ENCODE results near the gene TM9SF3. TPM values are rescaled to one million over a fixed set of nuclear protein-coding genes. Genes with fewer than 3 reads are reported as not detected.
"Not testable (repeated sequence)": the region's sequence is repeated elsewhere in the genome, so short reads cannot be mapped to it uniquely, and the experiment has no call there.

The TM9SF3 gene
- total RNA-seq, 2 experiments from 2014 or later = 73.1 to 75.4 TPM

DNA sequence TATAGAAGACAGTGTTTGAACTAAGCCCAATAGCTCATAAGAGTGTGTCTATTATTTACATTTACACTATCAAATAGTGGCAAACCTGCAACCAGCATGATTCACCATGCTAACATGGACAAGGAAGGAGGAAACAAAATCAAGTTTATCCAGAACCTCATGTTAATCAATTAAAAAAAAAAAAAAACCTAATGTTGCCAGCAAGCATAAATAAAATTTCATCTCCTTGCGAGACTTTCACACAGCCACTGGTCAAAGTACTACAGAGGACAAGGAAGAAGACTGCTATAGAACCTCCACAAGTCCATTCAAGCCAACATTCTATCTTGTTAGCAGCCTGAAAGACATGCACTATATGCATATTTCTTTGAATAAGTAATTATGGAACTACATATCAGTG lies 9.7 kb downstream of the TM9SF3 start:
- peaks cover 41% of the 10 kb centered on the region for H3K36me3 Mint-ChIP-seq (ENCODE audit: low read depth)
- no peak overlapping the region for H3K4me3 Mint-ChIP-seq

DNA sequence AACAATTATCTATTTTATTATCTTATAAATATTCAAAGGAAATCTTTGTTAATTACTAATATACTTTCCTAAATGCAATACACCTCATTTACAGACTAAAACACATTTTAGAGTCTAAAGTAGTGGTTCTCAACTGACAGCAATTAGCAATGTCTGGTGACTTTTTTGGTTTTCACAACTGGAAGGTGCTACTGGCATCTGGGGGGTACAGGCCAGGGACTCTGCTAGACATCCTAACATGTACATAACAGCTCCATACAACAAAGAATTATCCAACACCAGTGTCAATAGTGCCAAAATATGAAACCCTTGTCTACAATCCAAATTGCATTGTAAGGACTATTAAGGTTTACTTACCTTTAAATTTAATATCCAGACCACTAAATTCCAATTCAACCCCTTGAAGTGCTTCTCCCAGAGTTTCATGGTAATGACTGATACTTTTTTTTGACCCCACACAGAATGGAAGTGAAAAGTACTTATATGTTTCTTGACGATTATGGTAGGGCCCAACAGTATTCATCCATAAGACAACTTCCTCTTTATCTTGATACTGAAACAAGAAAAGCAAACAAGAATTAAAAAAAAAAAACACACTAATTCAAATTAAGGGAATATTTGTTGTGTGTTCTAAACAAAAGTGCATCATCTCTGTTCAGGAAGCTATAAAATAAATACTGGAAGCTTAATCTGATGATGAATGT lies 10.4 kb downstream of the TM9SF3 start:
- H3K4me1 Mint-ChIP-seq (ENCODE audit: low read depth) = peaks cover 24% of the 10 kb centered on the region
- CTCF ChIA-PET = no interaction called here

More for the DNA sequence above, 9.7 kb downstream of the TM9SF3 start:
- no peak for DNase-seq
- ChIA-PET CTCF (no interaction called here), POLR2A (no interaction called here)
- Mint-ChIP-seq H3K4me1 (ENCODE audit: low read depth) (peaks cover 27% of the 10 kb centered on the region), H3K27me3 (ENCODE audit: low read depth) (no peaks in the 10 kb centered on the region), H3K27ac (no peak overlapping the region), H3K9me3 (ENCODE audit: insufficient read depth) (no peaks in the 10 kb centered on the region)
- no peak for ATAC-seq

GRCh38 chr10:96574564-96574963 lies 12.2 kb downstream of the TM9SF3 start:
- DNase-seq; ATAC-seq; H3K27ac Mint-ChIP-seq; H3K27me3 Mint-ChIP-seq (ENCODE audit: low read depth); H3K4me3 Mint-ChIP-seq; H3K9me3 Mint-ChIP-seq (ENCODE audit: insufficient read depth); POLR2A ChIA-PET: not testable (repeated sequence)
- peaks cover 12% of the 10 kb centered on the region for H3K4me1 Mint-ChIP-seq (ENCODE audit: low read depth)
- H3K36me3 Mint-ChIP-seq (ENCODE audit: low read depth) = peaks cover 38% of the 10 kb centered on the region
- CTCF ChIA-PET = interaction anchor here (0.8 kb wide), 1 partner anchor 11 kb away, joined by 3 read pairs; no protein-coding TSS in a partner anchor

More for the DNA sequence above, 10.4 kb downstream of the TM9SF3 start:
- ATAC-seq (no peak), DNase-seq (no peak)
- Mint-ChIP-seq H3K4me3 (no peak overlapping the region), H3K27me3 (ENCODE audit: low read depth) (no peaks in the 10 kb centered on the region), H3K36me3 (ENCODE audit: low read depth) (peaks cover 43% of the 10 kb centered on the region), H3K9me3 (ENCODE audit: insufficient read depth) (no peaks in the 10 kb centered on the region), H3K27ac (no peak overlapping the region)
- POLR2A ChIA-PET = no interaction called here

DNA sequence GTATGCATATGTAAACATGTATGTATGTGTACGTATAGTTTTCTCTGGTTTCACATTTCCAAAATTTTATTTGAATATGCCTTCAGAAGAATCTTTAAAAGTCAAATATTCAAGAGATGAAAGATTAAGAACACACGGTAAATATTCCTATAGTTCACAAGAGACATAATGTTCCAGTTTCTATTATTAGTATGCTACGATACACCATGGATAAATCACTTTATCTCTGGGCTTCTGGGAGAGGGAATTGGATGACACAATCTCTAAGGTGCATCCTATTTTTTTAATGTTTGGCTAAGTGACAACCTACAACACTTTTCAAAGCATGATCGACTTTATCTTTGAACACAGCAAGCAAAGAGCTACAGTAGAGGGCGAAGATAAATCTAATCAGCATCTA lies 13.8 kb downstream of the TM9SF3 start:
- H3K27ac Mint-ChIP-seq = no peak overlapping the region
- CTCF ChIA-PET = interaction anchor here (1.3 kb wide), 1 partner anchor 70 kb away, joined by 3 read pairs; no protein-coding TSS in a partner anchor
- H3K27me3 Mint-ChIP-seq (ENCODE audit: low read depth) = no peaks in the 10 kb centered on the region
- peaks cover 44% of the 10 kb centered on the region for H3K36me3 Mint-ChIP-seq (ENCODE audit: low read depth)
- H3K9me3 Mint-ChIP-seq (ENCODE audit: insufficient read depth) = no peaks in the 10 kb centered on the region
- no peak overlapping the region for H3K4me3 Mint-ChIP-seq
- POLR2A ChIA-PET = no interaction called here
- ATAC-seq = no peak
- peaks cover 15% of the 10 kb centered on the region for H3K4me1 Mint-ChIP-seq (ENCODE audit: low read depth)
- no peak for DNase-seq

- ATAC-seq (no peak), DNase-seq (no peak)
- no peak overlapping the region for H3K4me3 Mint-ChIP-seq
- H3K9me3 Mint-ChIP-seq (ENCODE audit: insufficient read depth) = no peaks in the 10 kb centered on the region
- no peaks in the 10 kb centered on the region for H3K27me3 Mint-ChIP-seq (ENCODE audit: low read depth)
- POLR2A ChIA-PET = no interaction called here
- peaks cover 15% of the 10 kb centered on the region for H3K4me1 Mint-ChIP-seq (ENCODE audit: low read depth)
- peaks cover 53% of the 10 kb centered on the region for H3K36me3 Mint-ChIP-seq (ENCODE audit: low read depth)
- H3K27ac Mint-ChIP-seq = no peak overlapping the region
- CTCF ChIA-PET = interaction anchor here (1.2 kb wide), 1 partner anchor 15 kb away, joined by 5 read pairs; no protein-coding TSS in a partner anchor
Observed at GRCh38 chr10:96570983-96571964, 15.5 kb downstream of the TM9SF3 start.

DNA sequence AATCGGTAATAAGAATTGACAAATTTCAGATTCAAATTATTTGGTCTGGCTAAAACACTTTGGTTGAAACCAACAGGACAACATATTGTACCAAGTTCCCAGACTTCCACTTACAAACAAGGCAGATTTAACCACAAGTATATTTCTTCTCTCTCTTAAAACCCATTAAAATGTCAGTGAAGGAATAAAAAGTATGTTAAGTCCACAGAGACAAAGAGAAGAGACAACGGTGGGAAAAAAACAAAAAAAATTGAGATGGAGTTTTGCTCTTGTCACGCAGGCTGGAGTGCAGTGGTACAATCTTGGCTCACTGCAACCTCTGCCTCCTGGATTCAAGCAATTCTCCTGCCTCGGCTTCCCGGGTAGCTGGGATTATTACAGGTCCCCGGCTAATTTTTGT lies 16.3 kb downstream of the TM9SF3 start:
- CTCF ChIA-PET = no interaction called here

DNA sequence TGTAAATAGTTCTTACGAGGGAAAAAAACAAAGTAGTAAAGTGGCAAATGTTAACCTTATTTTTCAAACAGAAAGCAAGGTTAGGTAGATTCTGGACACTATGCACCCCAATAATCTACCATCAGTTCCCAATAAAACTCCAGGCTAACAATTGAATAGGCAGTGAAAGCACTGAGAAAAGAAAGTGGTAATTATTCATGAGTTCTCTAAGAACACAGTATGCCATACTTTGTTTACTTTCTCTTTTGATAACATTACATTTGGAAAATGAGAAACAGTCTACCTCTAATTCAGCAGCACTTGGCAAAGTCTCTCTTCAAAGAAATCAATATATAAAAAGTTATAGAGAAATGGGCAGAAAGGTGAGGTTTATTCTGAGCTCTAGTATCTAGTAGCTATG lies 18.4 kb downstream of the TM9SF3 start:
- no peak overlapping the region for H3K4me3 Mint-ChIP-seq
- peaks cover 44% of the 10 kb centered on the region for H3K36me3 Mint-ChIP-seq (ENCODE audit: low read depth)
- no peaks in the 10 kb centered on the region for H3K27me3 Mint-ChIP-seq (ENCODE audit: low read depth)
- POLR2A ChIA-PET = no interaction called here
- no peak for DNase-seq
- no peak overlapping the region for H3K27ac Mint-ChIP-seq
- CTCF ChIA-PET = interaction anchor here (1.0 kb wide), 1 partner anchor 14 kb away, joined by 3 read pairs; no protein-coding TSS in a partner anchor
- no peak for ATAC-seq
- H3K4me1 Mint-ChIP-seq (ENCODE audit: low read depth) = peaks cover 18% of the 10 kb centered on the region
- no peaks in the 10 kb centered on the region for H3K9me3 Mint-ChIP-seq (ENCODE audit: insufficient read depth)

More for the DNA sequence above, 16.3 kb downstream of the TM9SF3 start:
- ATAC-seq (no peak), DNase-seq (no peak)
- POLR2A ChIA-PET = no interaction called here
- Mint-ChIP-seq H3K9me3 (ENCODE audit: insufficient read depth) (no peaks in the 10 kb centered on the region), H3K36me3 (ENCODE audit: low read depth) (peaks cover 52% of the 10 kb centered on the region), H3K4me1 (ENCODE audit: low read depth) (peaks cover 20% of the 10 kb centered on the region), H3K4me3 (no peak overlapping the region), H3K27me3 (ENCODE audit: low read depth) (no peaks in the 10 kb centered on the region), H3K27ac (no peak overlapping the region)

GRCh38 chr10:96565774-96566173 lies 21.0 kb downstream of the TM9SF3 start:
- no peak overlapping the region for H3K27ac Mint-ChIP-seq

DNA sequence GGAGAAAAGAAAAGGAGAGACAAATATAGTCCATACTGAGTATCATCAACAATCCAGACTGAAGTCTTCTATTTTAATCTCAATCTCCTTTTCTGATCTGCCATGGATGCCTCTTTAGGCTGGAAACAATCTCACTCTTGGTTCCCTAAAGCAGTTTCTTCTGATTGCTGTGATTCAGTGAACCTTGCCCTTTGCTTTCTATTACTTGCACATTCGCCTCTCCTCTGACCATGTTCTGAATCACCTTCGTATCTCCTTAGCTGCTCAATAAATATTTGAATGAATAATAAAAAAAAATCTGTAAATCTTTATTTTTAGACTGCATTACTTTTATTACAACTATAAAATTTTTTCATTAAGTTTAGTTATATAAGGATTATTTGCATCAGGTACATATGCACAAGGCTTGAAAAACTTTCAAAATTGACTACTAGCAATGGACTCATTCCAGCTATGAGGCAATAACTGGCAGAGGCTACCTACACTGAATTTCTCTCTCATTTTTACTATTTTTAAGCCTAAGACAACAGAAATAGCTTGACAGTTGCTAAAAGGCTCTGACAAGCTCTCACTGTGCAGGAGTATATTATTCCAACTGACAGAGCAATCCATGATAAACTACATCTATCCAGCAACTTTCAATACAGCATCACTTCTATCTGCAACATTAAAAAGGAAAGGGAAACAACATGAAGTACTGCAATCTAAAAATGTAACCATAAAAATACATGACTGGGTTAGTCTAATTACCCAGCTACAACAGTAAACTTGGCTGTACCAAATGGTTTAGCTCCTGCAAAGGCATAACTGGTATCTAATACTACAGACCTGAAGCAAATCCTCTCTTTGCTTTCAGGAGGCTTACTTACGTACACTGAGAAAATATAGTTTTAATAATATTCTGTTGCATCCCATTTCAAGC lies 25.6 kb downstream of the TM9SF3 start:
- ATAC-seq = no peak
- DNase-seq = no peak
- H3K4me3 Mint-ChIP-seq = no peak overlapping the region
- no peaks in the 10 kb centered on the region for H3K27me3 Mint-ChIP-seq (ENCODE audit: low read depth)
- ChIA-PET CTCF (no interaction called here), POLR2A (interaction anchor here (0.6 kb wide), 1 partner anchor 77 kb away, joined by 3 read pairs; no protein-coding TSS in a partner anchor)
- peaks cover 44% of the 10 kb centered on the region for H3K36me3 Mint-ChIP-seq (ENCODE audit: low read depth)
- peaks cover 5% of the 10 kb centered on the region for H3K4me1 Mint-ChIP-seq (ENCODE audit: low read depth)
- no peak overlapping the region for H3K27ac Mint-ChIP-seq
- H3K9me3 Mint-ChIP-seq (ENCODE audit: insufficient read depth) = no peaks in the 10 kb centered on the region

More at GRCh38 chr10:96565774-96566173, 21.0 kb downstream of the TM9SF3 start:
- Mint-ChIP-seq H3K9me3 (ENCODE audit: insufficient read depth) (no peaks in the 10 kb centered on the region), H3K27me3 (ENCODE audit: low read depth) (no peaks in the 10 kb centered on the region), H3K4me3 (no peak overlapping the region), H3K36me3 (ENCODE audit: low read depth) (peaks cover 49% of the 10 kb centered on the region), H3K4me1 (ENCODE audit: low read depth) (peaks cover 18% of the 10 kb centered on the region)
- ATAC-seq (peak; percentile 39), DNase-seq (no peak)
- ChIA-PET CTCF (interaction anchor here (1.1 to 1.8 kb wide), 2 partner anchors 10 to 54 kb away, joined by 3 to 5 read pairs; no protein-coding TSS in a partner anchor), POLR2A (no interaction called here)

DNA sequence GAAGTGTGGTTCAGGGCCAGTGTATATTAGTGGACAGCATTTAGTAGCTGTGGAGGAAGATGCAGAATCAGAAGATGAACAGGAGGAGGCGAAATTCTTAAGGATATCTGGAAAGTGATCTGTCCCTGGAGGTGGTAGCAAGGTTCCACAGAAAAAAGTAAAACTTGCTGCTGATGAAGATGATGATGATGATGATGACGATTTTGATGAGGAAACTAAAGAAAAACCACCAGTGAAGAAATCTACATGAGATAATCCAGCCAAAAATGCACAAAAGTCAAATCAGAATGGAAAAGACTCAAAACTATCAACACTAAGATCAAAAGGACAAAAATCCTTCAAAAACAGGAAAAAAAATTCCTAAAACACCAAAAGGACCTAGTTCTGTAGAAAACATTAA lies 26.3 kb downstream of the TM9SF3 start:
- CTCF ChIA-PET = no interaction called here
- POLR2A ChIA-PET = interaction anchor here (1.0 kb wide), 1 partner anchor 26 kb away, joined by 3 read pairs; no protein-coding TSS in a partner anchor
- Mint-ChIP-seq H3K9me3 (ENCODE audit: insufficient read depth) (no peaks in the 10 kb centered on the region), H3K36me3 (ENCODE audit: low read depth) (peaks cover 42% of the 10 kb centered on the region), H3K27me3 (ENCODE audit: low read depth) (no peaks in the 10 kb centered on the region), H3K27ac (no peak overlapping the region), H3K4me3 (no peak overlapping the region), H3K4me1 (ENCODE audit: low read depth) (no peaks in the 10 kb centered on the region)
- ATAC-seq = no peak
- DNase-seq = no peak

GRCh38 chr10:96556003-96556402 lies 30.8 kb downstream of the TM9SF3 start:
- POLR2A ChIA-PET = no interaction called here
- Mint-ChIP-seq H3K36me3 (ENCODE audit: low read depth) (peaks cover 24% of the 10 kb centered on the region), H3K27ac (no peak overlapping the region), H3K4me3 (no peak overlapping the region), H3K27me3 (ENCODE audit: low read depth) (no peaks in the 10 kb centered on the region), H3K4me1 (ENCODE audit: low read depth) (no peaks in the 10 kb centered on the region), H3K9me3 (ENCODE audit: insufficient read depth) (no peaks in the 10 kb centered on the region)
- CTCF ChIA-PET = interaction anchor here (0.7 to 1.5 kb wide), 6 partner anchors 10 to 180 kb away, joined by 3 to 5 read pairs (median 4); no protein-coding TSS in a partner anchor
- ATAC-seq (no peak), DNase-seq (peak; percentile 25)
